GM21786 (cell line): Measurements from ENCODE around the gene MYOZ2.
"Not testable (repeated sequence)": the region's sequence is repeated elsewhere in the genome, so short reads cannot be mapped to it uniquely, and the experiment has no call there.

Experiments used
- ATAC-seq: cut with Tn5 transposase; IDR thresholded peaks from one replicate; pipeline ENCODE4 v1.9.1; 2021; ENCODE audit not compliant: unreplicated experiment

Gene MYOZ2

DNA sequence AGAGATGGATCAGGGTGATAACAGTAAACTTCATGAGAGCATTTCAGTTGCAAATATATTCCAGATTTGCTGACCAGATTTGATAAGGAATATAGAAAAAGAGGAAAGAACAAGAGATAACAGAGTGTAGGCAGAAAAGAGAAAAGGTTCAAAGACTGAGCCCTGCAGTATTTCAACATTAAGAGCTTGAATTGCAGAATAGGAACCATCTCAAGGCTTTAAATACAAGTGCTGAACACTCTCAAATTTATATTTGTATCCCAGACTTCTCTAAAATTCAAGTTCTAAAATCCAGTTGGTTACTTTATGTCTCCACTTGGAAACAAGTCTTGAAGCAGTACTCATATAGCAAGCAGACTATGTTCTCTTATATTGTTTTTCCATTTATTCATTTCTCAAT lies 9.7 kb upstream of the MYOZ2 start:
- ATAC-seq, result no peak

DNA sequence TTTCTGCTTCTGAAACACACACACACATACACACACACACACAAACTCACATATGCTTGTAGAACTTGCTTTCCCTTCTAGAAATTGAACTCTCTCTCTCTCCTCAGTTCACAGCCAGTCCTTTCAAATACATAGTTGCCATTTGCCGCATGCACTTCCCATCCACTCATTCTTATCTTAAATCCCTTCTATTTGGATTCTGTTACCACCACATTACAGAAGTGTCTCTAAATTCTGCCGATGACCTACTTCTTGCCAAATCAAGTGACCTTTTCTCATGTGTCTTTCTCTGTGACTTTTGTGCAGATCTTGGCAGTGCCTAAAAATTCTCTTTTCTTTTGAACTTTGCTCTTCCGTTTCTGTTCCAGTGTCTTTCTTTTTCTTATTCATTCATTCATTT lies 7.5 kb upstream of the MYOZ2 start:
- no peak for ATAC-seq

DNA sequence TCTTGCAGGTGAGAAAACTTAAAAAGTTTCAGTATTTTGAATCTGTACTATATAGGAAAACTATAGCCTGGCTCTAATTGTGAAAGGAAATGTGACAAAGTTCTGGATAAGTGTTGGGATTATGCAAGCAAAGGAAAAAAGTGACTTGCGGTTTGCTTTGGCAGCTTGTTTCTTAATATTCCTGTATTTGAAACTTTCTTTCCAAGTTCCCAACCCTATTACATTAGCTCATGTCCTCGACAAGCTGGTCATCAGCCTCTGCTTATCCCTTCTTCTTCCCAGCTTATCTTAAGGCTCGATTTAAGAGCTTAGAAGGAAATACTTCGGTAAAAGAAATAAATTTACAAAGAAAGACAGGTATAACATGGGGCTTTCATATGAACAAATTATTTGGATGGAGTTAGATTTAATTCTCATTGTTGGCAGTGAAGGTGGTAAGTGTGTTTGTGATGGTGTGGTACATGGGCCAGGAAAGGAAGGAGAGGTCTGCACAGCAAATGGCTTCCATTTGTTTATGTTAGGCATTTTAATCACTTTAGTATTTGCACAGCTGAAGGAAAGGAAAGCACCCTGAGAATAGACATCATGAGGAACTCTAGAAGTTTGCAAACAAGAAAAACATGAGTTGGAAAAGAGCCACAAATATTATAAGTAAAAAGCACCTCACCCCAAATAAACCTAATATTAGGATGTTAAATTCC lies 5.1 kb upstream of the MYOZ2 start:
- no peak for ATAC-seq

DNA sequence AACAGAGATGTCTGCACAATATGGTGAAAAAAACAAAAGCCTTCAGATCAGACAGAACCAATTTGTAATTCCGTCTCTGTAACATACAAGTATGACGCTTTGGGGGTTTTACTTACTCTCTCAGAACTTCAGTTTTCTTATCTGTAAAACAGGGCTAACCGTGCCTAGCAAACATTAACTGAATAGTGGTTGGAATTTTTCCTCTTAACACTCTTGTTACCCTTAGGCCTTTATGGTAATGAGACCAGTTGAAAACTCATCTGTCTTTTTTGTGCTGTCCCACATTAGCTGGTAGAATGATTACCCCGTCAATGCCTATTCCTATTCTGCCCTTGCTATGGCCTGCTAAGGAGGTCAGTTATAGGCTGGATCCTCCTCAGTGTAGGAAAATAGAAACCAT lies 4.5 kb upstream of the MYOZ2 start:
- ATAC-seq, result no peak

DNA sequence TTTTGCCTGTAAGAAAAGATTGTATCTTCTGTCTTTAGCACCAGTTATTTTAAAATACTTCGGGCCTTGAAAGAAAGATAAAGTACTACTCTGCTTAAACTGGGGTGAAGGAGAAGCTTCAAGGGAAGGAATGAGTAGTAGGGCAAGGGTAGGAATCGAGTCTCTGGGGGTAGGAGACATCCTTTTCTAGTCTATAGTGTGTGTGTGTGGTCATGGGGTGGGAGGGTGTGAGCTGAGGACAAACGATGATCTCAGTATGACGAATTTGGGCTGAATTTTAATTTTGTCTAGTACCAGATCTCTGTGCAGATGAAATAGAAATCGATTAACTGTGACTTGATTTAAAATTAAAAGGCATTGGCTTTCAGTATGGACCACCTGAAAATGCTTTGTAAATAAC lies 3.3 kb upstream of the MYOZ2 start:
- no peak for ATAC-seq

DNA sequence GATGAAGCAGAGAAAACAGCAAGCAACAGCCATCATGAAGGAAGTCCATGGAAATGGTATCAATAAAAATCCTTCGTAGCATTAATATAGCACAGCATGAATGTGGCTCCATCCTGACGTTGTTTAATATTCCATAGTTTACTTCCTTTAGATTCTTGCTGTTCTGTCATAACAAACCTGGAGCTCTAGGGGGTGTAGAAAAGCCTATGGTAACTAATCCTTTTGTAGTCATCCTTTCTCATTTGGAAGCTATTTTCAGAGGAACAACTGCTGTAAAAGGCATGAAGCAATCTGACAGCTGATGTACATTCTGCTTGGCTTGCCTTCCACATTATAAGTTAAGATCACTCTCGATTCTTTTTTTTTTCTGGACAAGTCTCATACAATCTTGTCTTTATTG lies 914 bp downstream of the MYOZ2 start:
- ATAC-seq, result no peak

DNA sequence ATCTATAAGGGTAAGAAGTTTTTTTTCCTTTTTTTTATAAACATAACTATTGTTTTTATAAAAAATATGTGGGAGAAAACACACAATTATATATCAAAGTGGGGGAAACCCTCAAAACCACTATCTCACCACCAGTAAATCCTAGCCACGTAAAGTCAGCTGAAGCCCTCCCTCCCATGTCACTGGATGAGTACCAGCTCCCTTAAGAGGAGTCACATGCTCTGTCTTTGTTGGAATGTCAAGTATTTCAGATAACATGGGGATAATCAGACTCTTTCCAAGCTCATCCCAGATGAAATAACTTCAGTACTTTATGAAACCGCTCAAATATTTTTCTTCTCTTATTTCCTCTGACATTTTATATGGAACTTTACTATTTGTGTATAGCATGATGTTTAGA lies 2.4 kb downstream of the MYOZ2 start:
- ATAC-seq, result no peak

DNA sequence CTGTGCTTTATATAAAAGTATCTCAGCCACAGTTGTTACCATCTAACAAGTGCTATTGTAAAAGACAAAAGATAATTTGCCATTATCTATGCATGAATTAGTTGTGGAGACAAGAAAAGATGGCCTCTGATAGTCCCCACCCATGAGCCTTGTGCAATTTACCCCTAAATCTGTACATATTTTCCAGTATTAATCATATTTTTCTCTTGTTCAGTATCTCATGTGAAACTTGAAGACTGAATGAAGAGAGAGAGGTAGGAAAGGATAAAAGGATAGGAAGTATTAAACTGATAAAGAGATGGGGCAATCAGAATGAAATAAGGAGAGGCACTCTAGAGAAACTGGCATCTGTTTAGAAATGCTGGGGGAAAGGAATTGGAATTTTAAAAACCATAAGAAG lies 3.7 kb downstream of the MYOZ2 start:
- no peak for ATAC-seq

DNA sequence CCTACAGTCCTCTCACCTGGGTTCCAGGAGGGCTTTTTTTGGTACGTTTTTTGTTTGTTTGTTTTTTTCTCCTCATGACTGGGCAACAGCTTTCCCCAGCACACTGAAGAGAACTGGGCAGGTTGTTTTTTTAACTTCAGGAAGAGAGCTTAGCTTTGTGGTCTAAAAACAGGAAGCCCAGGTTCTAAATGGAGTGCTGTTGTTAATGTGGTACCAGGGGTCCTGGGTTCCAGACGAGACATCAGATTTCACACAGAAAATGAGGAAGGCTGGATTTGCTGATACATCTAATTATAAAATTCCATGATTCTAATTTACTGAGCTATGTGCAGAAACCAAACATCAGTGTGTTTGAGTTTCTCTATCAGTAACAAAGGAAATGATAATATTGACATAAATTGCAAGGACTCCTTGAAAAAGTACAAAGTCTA lies 4.2 kb downstream of the MYOZ2 start:
- ATAC-seq, result no peak

DNA sequence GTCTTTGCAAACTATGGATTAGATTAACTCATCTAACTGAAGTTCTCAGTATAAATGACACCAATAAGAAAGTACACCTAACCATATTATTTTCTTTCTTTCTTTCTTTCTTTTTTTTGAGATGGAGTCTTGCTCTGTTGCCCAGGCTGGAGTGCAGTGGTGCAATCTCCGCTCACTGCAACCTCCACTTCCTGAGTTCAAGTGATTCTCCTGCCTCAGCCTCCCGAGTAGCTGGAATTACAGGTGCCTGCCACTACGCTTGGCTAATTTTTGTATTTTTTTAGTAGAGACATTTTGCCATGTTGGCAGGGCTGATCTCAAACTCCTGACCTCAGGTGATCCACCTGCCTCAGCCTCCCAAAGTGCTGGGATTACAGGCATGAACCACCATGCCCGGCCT lies 5.7 kb downstream of the MYOZ2 start:
- ATAC-seq, result not testable (repeated sequence)

DNA sequence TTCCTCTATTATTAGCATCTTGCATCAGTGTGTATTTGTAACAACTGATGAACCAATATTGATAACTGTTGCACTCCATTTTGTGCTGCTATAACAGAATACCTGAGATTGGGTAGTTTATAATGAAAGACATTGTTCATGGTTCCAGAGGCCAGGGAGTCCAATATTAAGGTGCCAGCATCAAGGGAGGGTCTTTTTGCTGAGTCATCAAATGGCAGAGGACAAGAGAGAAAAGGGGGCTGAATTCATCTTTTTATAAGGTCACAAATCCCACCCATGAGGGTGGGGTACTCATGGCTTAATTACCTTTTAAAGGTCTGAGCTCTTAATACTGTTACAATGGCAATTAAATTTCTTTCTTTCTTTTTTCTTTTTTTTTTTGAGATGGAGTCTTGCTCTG lies 7.2 kb downstream of the MYOZ2 start:
- no peak for ATAC-seq

DNA sequence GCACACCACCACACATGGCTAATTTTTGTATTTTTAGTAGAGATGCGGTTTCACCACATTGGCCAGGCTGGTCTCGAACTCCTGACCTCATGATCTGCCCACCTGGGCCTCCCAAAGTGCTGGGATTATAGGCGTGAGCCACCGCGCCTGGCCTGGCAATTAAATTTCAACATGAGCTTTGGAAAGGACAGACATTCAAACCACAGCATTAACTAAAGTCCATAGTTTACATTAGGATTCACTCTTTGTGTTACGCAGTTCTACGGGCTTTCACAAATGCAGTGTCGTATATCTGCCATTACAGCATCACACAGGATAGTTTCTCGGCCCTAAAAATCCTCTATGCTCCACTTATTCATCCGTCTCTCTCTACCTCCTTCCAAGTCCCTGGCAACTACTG lies 7.7 kb downstream of the MYOZ2 start:
- ATAC-seq, result not testable (repeated sequence)

DNA sequence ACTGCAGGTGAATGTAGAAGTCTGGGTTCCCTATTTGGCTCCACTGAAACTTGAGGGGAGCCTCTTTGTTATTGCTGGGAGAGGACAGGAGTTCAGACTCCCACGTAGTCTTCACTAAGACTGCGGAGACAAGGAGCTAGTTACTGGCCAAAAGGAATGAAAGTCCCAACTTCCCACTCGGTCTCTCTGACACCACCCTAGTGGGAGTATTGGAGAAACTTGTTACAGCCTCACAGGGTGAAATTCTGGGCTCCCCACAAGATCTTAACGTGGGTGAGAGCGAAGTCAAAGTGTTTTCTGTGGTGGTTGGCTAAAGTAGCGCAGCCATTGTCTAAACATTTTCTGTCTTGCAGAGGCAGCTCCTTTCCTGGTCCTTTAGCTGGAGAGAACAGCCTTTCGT lies 13.5 kb downstream of the MYOZ2 start:
- ATAC-seq, result no peak

DNA sequence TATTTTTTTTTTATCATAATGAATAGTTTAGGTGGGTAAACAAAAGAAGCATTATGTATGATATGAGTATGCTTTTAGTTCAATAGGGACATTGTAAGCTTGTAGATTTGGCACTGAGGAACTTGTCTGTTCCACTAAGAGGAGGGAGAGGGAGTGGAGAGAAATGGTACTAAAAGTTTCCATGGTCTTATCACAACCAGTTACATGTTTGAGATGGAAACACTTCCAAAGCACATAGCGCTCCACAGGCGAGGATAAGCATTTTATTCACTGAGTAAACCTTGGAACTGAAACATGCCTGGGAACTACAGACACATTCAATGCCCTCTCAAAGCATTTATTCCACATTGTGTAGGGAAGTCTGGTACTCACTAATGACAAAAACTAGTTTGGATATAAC lies 15.5 kb downstream of the MYOZ2 start:
- ATAC-seq, result no peak

DNA sequence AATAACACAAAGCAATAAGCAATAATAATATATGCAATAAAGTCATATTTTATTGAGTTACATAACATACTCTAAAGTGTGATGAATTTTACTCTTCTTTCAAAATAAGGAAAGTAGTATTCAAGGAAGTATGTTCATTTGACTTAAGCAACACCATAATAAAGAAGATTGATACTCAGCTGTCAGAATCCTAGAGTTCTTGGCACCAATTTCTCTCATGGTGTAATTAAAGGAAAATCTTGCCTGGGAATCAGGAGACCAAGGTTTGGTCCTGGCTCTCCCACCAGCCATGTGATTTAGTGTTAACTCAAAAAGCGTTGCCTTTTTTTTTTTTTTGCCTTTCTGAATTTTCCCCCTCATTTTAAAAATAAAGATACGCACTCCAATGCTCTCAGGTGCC lies 17.1 kb downstream of the MYOZ2 start:
- ATAC-seq, result no peak

DNA sequence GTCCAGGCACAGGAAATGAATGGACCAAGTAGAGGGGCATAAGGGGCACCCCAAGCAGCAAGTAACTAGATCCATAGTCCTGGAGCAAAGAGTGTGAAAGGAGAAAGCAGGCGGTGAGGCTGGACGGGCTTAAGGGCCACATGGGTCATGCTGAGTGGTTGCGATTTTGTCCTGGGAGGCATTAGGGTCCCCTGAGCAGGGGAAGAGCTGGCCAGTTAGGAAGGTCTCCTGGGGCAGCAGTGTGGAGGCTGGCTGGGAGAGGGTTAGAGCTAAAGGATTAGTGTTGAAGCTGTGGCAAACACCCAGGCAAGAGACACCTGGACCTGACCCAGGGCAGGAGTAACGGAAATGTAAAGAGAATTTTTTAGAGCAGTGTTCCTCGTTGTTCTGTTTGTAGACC lies 26.5 kb downstream of the MYOZ2 start:
- no peak for ATAC-seq

DNA sequence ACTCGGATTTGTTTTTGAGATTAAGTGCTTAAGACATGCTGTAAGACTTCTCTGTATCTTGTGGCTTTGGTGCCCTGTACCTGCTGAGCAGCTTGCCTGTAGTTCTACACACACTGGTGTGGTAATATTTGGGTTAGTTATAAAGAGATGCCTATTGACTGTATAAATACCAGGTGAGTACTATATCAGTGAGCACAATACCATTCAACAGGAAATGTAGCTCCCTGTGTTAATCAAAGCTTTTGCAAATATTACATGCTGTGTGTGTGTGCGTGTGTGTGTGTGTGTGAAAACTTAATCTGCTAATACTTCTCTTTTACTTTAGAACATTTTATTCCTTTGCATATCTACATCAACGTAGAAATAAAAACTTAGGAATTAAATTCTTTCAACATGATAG lies 30.1 kb downstream of the MYOZ2 start:
- ATAC-seq, result no peak

DNA sequence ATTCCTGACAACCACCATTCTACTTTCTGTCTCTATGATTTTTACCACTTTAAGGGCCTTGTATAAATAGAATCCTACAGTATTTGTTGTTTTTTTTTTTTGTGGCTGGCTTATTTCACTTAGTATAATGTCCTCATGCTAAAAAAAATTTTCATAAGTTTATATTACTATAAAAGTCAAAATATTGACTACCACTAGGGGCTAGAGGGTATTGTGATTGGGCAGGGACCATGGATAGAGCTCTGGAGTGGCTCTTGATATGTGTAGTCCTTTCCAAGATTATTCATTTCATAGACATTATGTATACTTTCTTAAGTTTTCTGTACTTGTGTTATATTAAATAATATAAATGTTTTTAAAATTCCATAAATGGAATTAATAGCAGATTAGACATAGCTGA lies 34.6 kb downstream of the MYOZ2 start:
- no peak for ATAC-seq

DNA sequence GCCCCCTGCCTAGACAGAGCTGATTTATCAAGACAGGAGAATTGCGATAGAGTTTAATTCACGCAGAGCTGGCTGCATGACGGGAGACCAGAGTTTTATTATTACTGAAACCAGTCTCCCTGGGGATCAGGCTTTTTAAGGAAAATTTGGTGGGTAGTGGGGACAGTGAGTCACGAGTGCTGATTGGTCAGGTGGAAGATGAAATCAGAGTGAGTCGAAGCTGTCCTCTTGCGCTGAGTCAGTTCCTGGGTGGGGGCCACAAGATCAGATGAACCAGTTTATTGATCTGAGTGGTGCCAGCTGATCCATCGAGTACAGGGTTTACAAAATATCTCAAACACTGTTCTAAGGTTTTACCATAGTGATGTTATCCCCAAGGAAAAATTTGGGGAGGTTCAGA lies 36.6 kb downstream of the MYOZ2 start:
- no peak for ATAC-seq

DNA sequence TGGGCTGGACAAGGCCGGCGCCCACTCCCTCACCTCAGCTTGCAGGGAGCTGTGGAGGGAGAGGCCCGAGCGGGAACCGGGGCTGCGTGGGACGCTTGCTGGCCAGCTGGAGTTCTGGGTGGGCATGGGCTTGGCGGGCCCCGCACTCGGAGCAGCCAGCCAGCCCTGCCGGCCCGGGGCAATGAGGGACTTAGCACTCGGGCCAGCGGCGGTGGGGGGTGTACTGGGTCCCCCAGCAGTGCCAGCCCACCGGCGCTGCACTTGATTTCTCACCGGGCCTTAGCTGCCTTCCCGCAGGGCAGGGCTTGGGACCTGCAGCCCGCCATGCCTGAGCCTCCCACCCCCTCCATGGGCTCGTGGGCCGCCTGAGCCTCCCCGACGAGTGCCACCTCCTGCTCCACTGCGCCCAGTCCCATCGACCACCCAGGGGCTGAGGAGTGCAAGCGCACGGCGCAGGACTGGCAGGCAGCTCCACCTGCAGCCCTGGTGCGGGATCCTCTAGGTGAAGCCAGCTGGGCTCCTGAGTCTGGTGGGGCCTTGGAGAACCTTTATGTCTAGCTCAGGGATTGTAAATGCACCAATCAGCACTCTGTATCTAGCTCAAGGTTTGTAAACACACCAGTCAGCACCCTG lies 38.2 kb downstream of the MYOZ2 start:
- ATAC-seq, result not testable (repeated sequence)

DNA sequence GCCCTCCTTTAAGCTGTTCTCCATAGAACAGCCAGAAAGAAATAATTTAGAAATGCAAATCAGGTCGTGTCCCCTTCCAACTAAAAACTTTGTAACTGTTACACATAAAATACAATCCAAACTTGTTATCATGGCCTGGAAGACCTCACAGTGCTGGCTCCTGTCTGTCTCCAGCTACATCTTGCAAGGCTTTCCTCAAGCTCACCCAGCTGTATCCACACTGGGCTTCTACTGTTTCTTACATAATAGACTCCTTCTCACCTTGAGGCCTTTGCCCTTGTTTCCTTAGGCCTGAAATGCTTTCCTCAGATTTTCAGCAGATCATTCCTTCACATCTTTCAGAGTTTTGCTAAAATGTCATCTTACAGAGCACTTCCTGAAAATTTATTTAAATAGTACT lies 43.4 kb downstream of the MYOZ2 start:
- ATAC-seq, result no peak

DNA sequence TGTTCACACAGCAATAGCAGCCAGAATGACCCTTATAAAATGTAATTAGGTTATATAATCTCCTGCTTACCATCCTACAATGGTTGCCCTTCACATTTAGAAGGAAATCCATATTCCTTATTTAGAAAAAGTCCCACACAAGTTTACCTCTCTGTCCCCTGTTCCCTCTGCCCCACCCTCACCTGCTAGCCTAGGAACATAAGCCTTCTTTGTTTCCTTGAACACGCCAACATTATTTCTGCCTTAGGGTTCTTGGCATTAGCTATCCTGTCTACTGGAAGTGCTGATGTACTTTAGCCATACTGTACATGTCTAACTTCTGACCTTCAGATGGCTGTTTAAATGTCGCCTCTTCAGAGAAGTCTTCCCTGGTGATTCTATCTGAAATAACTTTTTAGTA lies 48.5 kb downstream of the MYOZ2 start:
- ATAC-seq, result no peak

DNA sequence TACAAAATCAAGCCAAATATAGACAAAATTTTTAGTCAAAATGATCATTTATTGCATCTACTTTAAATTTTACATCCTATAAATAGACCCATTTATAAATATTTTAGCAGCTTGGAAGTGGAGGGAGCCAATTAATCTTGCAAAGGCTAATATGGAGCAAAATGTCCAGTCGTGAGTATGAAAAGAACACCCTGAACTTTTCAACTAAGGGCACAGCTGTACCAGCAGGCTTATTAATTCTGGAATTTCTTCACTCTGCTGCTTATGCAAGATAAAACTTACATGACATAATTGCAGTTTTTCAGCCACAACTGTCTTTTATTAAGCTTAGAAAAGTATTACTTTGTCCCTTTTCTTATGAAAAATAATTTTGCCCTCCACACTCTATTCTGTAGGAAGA lies 54.0 kb downstream of the MYOZ2 start:
- no peak for ATAC-seq
